Glomerular endothelial cell (primary cell): ENCODE data around the gene MSANTD1. TPM values are rescaled to one million over a fixed set of nuclear protein-coding genes. Genes with fewer than 3 reads are reported as not detected.
A peak's percentile ranks its signal among the peaks of the same experiment; 100 is the strongest.

Experiments used
- DNase-seq: peaks from one replicate; pipeline ENCODE4 v3.0.0-alpha.2; 2011; ENCODE audit warnings: low read depth, low spot score; ENCODE audit errors: extremely low read depth
- total RNA-seq: library from RNA; depleted of rRNA; stranded (reverse); fragments of >200 nt; gene quantifications from 2 replicates; pipeline ENCODE4 v1.2.3, GENCODE V29; 2015

Gene MSANTD1
- 0.34 and 0.64 TPM in 2 replicates for total RNA-seq

GRCh38 chr4:3248811-3249661 is at the start of gene MSANTD1:
Gene MSANTD1, plus strand, starts transcription at chr4:3249159. Its CDS starts 64 bp downstream, at chr4:3249223.
- DNase-seq = no peak

DNA sequence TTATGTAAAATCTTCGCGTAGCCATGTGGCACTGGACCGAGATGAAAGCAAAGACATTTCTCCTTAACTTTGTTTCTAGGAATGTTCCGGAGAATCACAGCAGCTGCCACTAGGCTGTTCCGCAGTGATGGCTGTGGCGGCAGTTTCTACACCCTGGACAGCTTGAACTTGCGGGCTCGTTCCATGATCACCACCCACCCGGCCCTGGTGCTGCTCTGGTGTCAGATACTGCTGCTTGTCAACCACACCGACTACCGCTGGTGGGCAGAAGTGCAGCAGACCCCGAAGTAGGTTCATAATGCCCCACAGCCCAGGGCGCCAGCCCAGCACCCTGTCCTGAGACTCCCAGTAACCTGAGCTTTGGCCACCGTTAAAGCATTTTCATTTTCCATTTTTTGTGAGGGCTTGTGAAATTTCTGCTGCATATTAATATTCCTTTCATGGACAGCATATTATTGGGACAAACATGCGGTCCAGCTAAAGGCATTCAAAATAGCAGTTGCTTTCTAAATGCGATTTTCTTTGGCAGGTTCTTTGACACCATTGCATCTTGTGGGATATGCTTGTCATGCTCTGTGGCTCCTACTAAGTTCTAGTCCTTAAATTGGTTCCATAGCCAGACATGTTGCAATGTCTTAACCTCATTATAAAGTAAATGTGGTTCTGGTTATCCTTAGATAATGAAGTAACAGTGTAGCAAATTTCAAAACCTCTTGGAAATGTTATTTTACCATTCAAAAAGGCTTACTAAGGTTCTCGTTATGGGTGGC is 49.1 kb upstream of the MSANTD1 start:
- no peak for DNase-seq

GRCh38 chr4:3200423-3201090 is 48.4 kb upstream of the MSANTD1 start:
- DNase-seq = no peak

- DNase-seq = no peak
These were observed 46.9 kb upstream of the MSANTD1 start for GRCh38 chr4:3201718-3202702.

DNA sequence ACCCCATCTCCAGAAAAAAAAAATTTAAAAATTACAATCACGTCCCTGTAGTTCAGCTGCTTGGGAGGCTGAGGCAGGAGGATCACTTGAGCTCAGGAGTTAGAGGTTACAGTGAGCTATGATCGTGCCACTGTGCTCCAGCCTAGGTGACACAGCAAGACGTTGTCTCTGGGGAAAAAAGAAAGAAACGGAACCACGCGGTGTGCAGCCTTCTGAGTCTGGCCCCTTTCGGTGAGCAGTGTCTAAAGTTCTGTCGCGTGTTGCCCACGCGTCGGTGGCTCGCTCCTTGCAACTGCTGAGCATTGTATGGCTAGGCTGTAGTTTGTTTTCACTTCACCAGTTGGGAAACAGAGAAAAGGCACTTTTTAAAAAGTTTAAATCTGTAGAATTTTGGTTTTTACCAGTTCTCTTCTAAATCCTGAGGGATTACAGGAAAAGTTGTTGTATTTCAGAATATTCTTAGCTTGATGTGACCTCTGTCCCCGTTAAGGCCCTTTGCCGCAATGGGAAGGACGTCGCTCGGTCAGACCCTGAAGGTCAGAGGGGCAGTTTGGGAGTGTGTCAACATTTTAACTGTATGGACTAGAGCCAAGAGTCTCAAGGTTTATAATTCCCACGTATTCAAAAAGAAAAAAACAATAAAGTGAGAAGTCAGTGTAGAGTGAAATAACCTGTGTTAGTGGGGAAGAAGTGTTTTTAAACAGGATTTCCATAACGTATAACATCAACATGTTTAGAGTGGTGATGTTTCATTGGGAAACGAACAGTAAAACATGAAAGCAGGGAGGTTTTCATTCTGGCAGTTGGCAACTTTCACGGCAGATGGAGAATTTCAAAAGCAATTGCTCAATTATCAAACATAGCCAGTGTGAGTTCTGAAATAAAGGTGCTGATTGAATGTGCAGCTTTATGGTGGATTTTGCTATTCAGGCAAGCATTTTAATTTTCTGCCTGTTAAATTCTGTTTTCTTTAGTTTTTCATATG is 45.8 kb upstream of the MSANTD1 start:
- DNase-seq = no peak

DNA sequence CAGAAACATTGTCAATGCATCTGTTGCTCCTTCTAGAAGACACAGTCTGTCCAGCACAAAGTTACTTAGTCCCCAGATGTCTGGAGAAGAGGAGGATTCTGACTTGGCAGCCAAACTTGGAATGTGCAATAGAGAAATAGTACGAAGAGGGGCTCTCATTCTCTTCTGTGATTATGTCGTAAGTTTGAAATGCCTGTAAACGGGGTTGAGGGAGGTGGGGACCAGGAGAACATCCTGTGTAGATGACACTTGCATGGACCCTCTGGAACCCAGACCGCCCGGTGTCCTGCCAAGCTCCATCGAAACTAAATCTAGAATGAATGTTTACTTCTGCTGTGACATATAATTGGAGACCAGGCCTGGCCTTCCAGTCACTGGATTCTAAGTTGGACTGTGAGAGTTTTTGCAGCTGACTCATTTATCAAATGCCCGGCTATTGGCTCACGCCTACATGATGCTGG is 45.0 kb upstream of the MSANTD1 start:
- no peak for DNase-seq

- no peak for DNase-seq
These were observed 43.0 kb upstream of the MSANTD1 start for GRCh38 chr4:3205995-3206394.

- no peak for DNase-seq
These were observed 42.4 kb upstream of the MSANTD1 start for GRCh38 chr4:3206439-3207100.

DNA sequence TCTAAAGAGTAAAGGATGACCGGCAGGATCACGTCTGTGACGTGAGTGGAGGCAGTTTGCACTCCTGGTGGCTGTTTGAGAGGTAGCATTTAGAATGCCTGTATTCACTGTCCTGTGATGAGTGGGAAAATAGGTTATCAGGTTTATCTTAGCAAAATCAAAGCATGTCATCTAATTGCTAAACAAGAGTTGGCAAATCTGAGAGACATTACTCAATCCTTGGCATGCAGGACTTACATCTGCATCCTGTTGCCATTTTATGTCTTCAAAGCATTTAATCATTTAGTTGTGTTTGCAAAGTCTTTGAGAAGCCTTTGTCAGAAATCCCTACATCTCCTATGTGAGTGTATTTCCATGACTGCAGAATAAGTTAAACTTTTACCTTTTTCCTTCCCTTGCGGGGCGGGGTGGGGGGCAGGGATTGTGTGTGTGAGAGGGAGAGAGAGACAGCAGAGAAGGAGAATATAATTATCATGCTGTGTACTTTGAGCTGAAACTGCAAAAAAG is 41.4 kb upstream of the MSANTD1 start:
- peak; percentile 12 for DNase-seq

DNA sequence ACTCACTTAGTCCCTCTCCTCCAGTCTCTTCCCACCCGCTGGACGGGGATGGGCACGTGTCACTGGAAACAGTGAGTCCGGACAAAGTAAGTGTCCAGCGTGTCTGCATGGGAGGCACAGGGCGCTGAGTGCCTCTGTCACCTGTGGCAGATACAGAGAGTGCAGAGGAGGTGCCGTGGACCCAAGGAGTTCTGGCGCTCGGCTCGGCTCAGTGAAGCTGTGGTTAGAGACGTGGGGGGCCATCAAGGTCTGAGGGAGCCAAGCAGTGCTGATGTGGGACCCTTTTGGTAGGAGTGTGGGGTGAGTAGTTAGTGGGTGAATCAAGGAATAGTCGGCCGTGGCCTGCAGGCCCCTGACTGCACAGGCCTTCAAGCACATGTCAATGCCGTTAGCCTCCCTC is 40.1 kb upstream of the MSANTD1 start:
- no peak for DNase-seq

GRCh38 chr4:3209551-3210325 is 39.2 kb upstream of the MSANTD1 start:
- DNase-seq = no peak

GRCh38 chr4:3210467-3210866 is 38.5 kb upstream of the MSANTD1 start:
- no peak for DNase-seq

- DNase-seq = no peak
These were observed 37.1 kb upstream of the MSANTD1 start for GRCh38 chr4:3211866-3212265.

- DNase-seq = no peak
These were observed 36.4 kb upstream of the MSANTD1 start for GRCh38 chr4:3212391-3213105.

DNA sequence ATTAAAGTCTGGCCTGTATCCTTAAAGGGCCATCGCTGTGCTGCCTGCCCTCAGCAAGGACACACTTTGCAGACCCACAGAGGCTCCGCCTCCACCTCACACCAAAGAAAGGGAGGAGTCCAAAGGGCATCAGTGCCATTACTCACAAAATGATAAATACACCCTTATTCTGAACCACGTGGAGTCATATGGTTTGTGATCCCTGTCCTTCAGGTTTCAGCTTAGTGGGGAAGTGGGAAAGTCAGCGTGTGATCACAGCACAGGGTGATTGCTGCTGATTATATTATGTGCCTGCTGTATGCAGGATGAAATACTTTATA is 35.9 kb upstream of the MSANTD1 start:
- DNase-seq = no peak

GRCh38 chr4:3213661-3214250 is 35.2 kb upstream of the MSANTD1 start:
- DNase-seq = no peak

GRCh38 chr4:3215256-3215655 is 33.7 kb upstream of the MSANTD1 start:
- no peak for DNase-seq
